TTC549 (cell line): Measurements from ENCODE around the gene S1PR4.
"Not testable (repeated sequence)": the region's sequence is repeated elsewhere in the genome, so short reads cannot be mapped to it uniquely, and the experiment has no call there.

ENCODE experiments used
- FAIRE-seq: peaks from 2 replicates; lab custom pipeline; 2012; peaks lifted over from hg19 to GRCh38; lab: Jason Lieb, UNC

The S1PR4 gene

GRCh38 chr19:3196064-3196932 is 17.7 kb downstream of the S1PR4 start:
- FAIRE-seq, result no peak

GRCh38 chr19:3196933-3197205 is 18.3 kb downstream of the S1PR4 start:
- no peak for FAIRE-seq

- FAIRE-seq, result no peak
These were observed 20.5 kb downstream of the S1PR4 start for GRCh38 chr19:3198901-3199700.

- FAIRE-seq, result no peak
These were observed 22.6 kb downstream of the S1PR4 start for GRCh38 chr19:3201072-3201700.

GRCh38 chr19:3201911-3202310 is 23.3 kb downstream of the S1PR4 start:
- no peak for FAIRE-seq

- FAIRE-seq, result no peak
These were observed 23.8 kb downstream of the S1PR4 start for GRCh38 chr19:3202346-3202745.

GRCh38 chr19:3202895-3203294 is 24.3 kb downstream of the S1PR4 start:
- FAIRE-seq, result not testable (repeated sequence)

GRCh38 chr19:3203805-3204645 is 25.5 kb downstream of the S1PR4 start:
- FAIRE-seq, result no peak

- FAIRE-seq, result no peak
These were observed 26.2 kb downstream of the S1PR4 start for GRCh38 chr19:3204646-3205275.

GRCh38 chr19:3206216-3206953 is 27.8 kb downstream of the S1PR4 start:
- FAIRE-seq, result no peak

- no peak for FAIRE-seq
These were observed 29.1 kb downstream of the S1PR4 start for GRCh38 chr19:3207461-3208242.

- FAIRE-seq, result no peak
These were observed 30.0 kb downstream of the S1PR4 start for GRCh38 chr19:3208317-3209207.

- FAIRE-seq, result no peak
These were observed 31.9 kb downstream of the S1PR4 start for GRCh38 chr19:3210347-3211017.

GRCh38 chr19:3211191-3211590 is 32.6 kb downstream of the S1PR4 start:
- FAIRE-seq, result no peak

GRCh38 chr19:3213159-3213558 is 34.6 kb downstream of the S1PR4 start:
- no peak for FAIRE-seq

- FAIRE-seq, result no peak
These were observed 38.3 kb downstream of the S1PR4 start for GRCh38 chr19:3216874-3217273.

GRCh38 chr19:3220576-3220975 is 42.0 kb downstream of the S1PR4 start:
- FAIRE-seq, result no peak

- FAIRE-seq, result not testable (repeated sequence)
These were observed 43.0 kb downstream of the S1PR4 start for GRCh38 chr19:3221576-3221975.

- FAIRE-seq, result no peak
These were observed 44.1 kb downstream of the S1PR4 start for GRCh38 chr19:3222709-3223108.
